ENCODE results near the gene VWC2L. TPM values are rescaled to one million over a fixed set of nuclear protein-coding genes. Genes with fewer than 3 reads are reported as not detected.

The VWC2L gene
- not detected in 2 replicates for total RNA-seq

GRCh38 chr2:214410918-214411554 is at the start of gene VWC2L:
Gene VWC2L (plus strand): TSS chr2:214411054. CDS start chr2:214414194, 3,140 bp downstream.

All from mesangial cell (primary cell).